Stimulated activated CD4-positive, alpha-beta T cell treated with anti-CD3 and anti-CD28 coated beads, Interleukin-4, amount 100 ng/mL, for 4 hours (primary cell): ENCODE results near the gene LRRC7.
"Not testable (repeated sequence)": the region's sequence is repeated elsewhere in the genome, so short reads cannot be mapped to it uniquely, and the experiment has no call there.

Source experiments
- DNase-seq, 2 experiments: peaks; one replicate each; pipeline ENCODE4 v3.0.0-alpha.2; 2020

LRRC7 gene

GRCh38 chr1:69898403-69898947, 330.8 kb downstream of the LRRC7 start:
- no peak for DNase-seq

- DNase-seq, result no peak
These were observed 343.6 kb downstream of the LRRC7 start for GRCh38 chr1:69911301-69911801.

GRCh38 chr1:69913977-69914376, 346.3 kb downstream of the LRRC7 start:
- DNase-seq, result no peak

- no peak for DNase-seq
These were observed 347.4 kb downstream of the LRRC7 start for GRCh38 chr1:69914976-69915765.

GRCh38 chr1:69919129-69919921, 351.6 kb downstream of the LRRC7 start:
- DNase-seq, result no peak

GRCh38 chr1:69919922-69920273, 352.2 kb downstream of the LRRC7 start:
- DNase-seq, result no peak

GRCh38 chr1:69920426-69920825, 352.7 kb downstream of the LRRC7 start:
- no peak for DNase-seq

- DNase-seq, result no peak
These were observed 353.8 kb downstream of the LRRC7 start for GRCh38 chr1:69921486-69921885.

- DNase-seq, result not testable (repeated sequence)
These were observed 360.5 kb downstream of the LRRC7 start for GRCh38 chr1:69928234-69928633.

- DNase-seq, result no peak
These were observed 361.8 kb downstream of the LRRC7 start for GRCh38 chr1:69929308-69930057.

- no peak for DNase-seq
These were observed 362.7 kb downstream of the LRRC7 start for GRCh38 chr1:69930396-69930795.

- no peak for DNase-seq
These were observed 365.0 kb downstream of the LRRC7 start for GRCh38 chr1:69932760-69933159.

GRCh38 chr1:69940231-69940630, 372.5 kb downstream of the LRRC7 start:
- DNase-seq, result no peak

- DNase-seq, result no peak
These were observed 373.1 kb downstream of the LRRC7 start for GRCh38 chr1:69940816-69941215.

GRCh38 chr1:69943030-69943429, 375.3 kb downstream of the LRRC7 start:
- DNase-seq, result no peak

GRCh38 chr1:69946935-69947334, 379.2 kb downstream of the LRRC7 start:
- DNase-seq, result no peak

- no peak for DNase-seq
These were observed 380.1 kb downstream of the LRRC7 start for GRCh38 chr1:69947837-69948236.

GRCh38 chr1:69952676-69953075, 385.0 kb downstream of the LRRC7 start:
- DNase-seq, result no peak

- DNase-seq, result not testable (repeated sequence)
These were observed 394.7 kb downstream of the LRRC7 start for GRCh38 chr1:69962452-69962851.

GRCh38 chr1:69967245-69967766, 399.6 kb downstream of the LRRC7 start:
- DNase-seq, result no peak

GRCh38 chr1:69976896-69977295, 409.2 kb downstream of the LRRC7 start:
- DNase-seq, result no peak

GRCh38 chr1:69982992-69983391, 415.3 kb downstream of the LRRC7 start:
- no peak for DNase-seq

- DNase-seq, result no peak
These were observed 417.7 kb downstream of the LRRC7 start for GRCh38 chr1:69985376-69985775.
